ENCODE measurements around the gene TRIM73.
"Not testable (repeated sequence)": the region's sequence is repeated elsewhere in the genome, so short reads cannot be mapped to it uniquely, and the experiment has no call there.

Gene TRIM73

GRCh38 chr7:75415829-75416373, 20.5 kb downstream of the TRIM73 start:
- not testable (repeated sequence) for DNase-seq

- not testable (repeated sequence) for DNase-seq
Measured at GRCh38 chr7:75416787-75417186, 21.4 kb downstream of the TRIM73 start.

- not testable (repeated sequence) for DNase-seq
Measured at GRCh38 chr7:75418292-75418858, 22.9 kb downstream of the TRIM73 start.

- DNase-seq: not testable (repeated sequence)
Measured at GRCh38 chr7:75419210-75419609, 23.8 kb downstream of the TRIM73 start.

GRCh38 chr7:75419693-75420092, 24.3 kb downstream of the TRIM73 start:
- DNase-seq: peak; percentile 28

- DNase-seq: not testable (repeated sequence)
Measured at GRCh38 chr7:75420152-75420551, 24.7 kb downstream of the TRIM73 start.

- not testable (repeated sequence) for DNase-seq
Measured at GRCh38 chr7:75421798-75422710, 26.6 kb downstream of the TRIM73 start.

GRCh38 chr7:75423481-75423880, 28.1 kb downstream of the TRIM73 start:
- not testable (repeated sequence) for DNase-seq

GRCh38 chr7:75439000-75439399, 43.6 kb downstream of the TRIM73 start:
- not testable (repeated sequence) for DNase-seq

GRCh38 chr7:75442101-75442464, 46.7 kb downstream of the TRIM73 start:
- DNase-seq: not testable (repeated sequence)

- peak; percentile 36 for DNase-seq
Measured at GRCh38 chr7:75442465-75443111, 47.2 kb downstream of the TRIM73 start.

GRCh38 chr7:75449946-75450345, 54.5 kb downstream of the TRIM73 start:
- DNase-seq: not testable (repeated sequence)

- DNase-seq: not testable (repeated sequence)
Measured at GRCh38 chr7:75452494-75452955, 57.1 kb downstream of the TRIM73 start.
